Skeletal muscle tissue (tissue), 4 donors: ENCODE results near the gene PRKRIP1. TPM values are rescaled to one million over a fixed set of nuclear protein-coding genes. Genes with fewer than 3 reads are reported as not detected.

ENCODE experiments used
- H3K27ac ChIP-seq: one replicate; pipeline ENCODE4 v1.7.0; 2013; ENCODE audit warnings: mild to moderate bottlenecking, low read depth, low read length, inconsistent platforms
- H3K27me3 ChIP-seq, 3 donors: one replicate each; pipeline ENCODE4 v1.7.0; 2013; ENCODE audit warnings: low read length in 3 of 3; ENCODE audit not compliant: control insufficient read depth in 3 of 3, insufficient read depth in 3 of 3
- H3K36me3 ChIP-seq, 3 donors: one replicate each; pipeline ENCODE4 v1.7.0; 2013; ENCODE audit warnings: low read length in 3 of 3; ENCODE audit not compliant: control insufficient read depth in 3 of 3, insufficient read depth in 3 of 3
- H3K4me1 ChIP-seq, 3 donors: one replicate each; pipeline ENCODE4 v1.7.0; 2013; ENCODE audit warnings: low read length in 3 of 3, mild to moderate bottlenecking in 3 of 3; ENCODE audit not compliant: control insufficient read depth in 3 of 3, insufficient read depth in 3 of 3
- H3K4me3 ChIP-seq, 3 donors: one replicate each; pipeline ENCODE4 v1.7.0; 2013; ENCODE audit warnings: low read length in 3 of 3
- H3K9ac ChIP-seq, 3 donors: one replicate each; pipeline ENCODE4 v1.7.0; 2013; ENCODE audit warnings: low read length in 3 of 3, mild to moderate bottlenecking in 3 of 3, moderate library complexity in 2 of 3, low read depth in 1 of 3
- H3K9me3 ChIP-seq, 3 donors: one replicate each; pipeline ENCODE4 v1.7.0; 2013; ENCODE audit warnings: low read length in 3 of 3; ENCODE audit not compliant: control insufficient read depth in 3 of 3
- total RNA-seq: library from RNA; depleted of rRNA; stranded (reverse); fragments of >200 nt; gene quantifications from one replicate; pipeline ENCODE4 v1.2.3, GENCODE V29; 2014
- donor health status: Osteomylitis.

Gene PRKRIP1
- total RNA-seq, 1 donor from 2014 or later = 9.4 TPM

- Histone ChIP-seq H3K4me1 (peaks cover 3 to 15% (median 6%) of the 10 kb centered on the region in 3 donors), H3K27ac (peak overlapping the region; percentile 36), H3K9ac (peak overlapping the region in 1 of 3 donors; percentile 8), H3K9me3 (no peaks in the 10 kb centered on the region), H3K27me3 (no peaks in the 10 kb centered on the region), H3K4me3 (no peak overlapping the region), H3K36me3 (peaks cover 28 to 29% (median 28%) of the 10 kb centered on the region in 3 donors)
Observed at GRCh38 chr7:102426268-102427018, 30.3 kb downstream of the PRKRIP1 start.

- H3K36me3 ChIP-seq = peaks cover 25 to 28% (median 25%) of the 10 kb centered on the region in 3 donors
Observed at GRCh38 chr7:102427019-102427405, 30.8 kb downstream of the PRKRIP1 start.

GRCh38 chr7:102429141-102429899 is 33.2 kb downstream of the PRKRIP1 start:
- Histone ChIP-seq H3K9me3 (no peaks in the 10 kb centered on the region), H3K4me3 (no peak overlapping the region), H3K36me3 (peaks cover 23 to 28% (median 25%) of the 10 kb centered on the region in 3 donors), H3K27ac (no peak overlapping the region), H3K9ac (no peak overlapping the region), H3K27me3 (no peaks in the 10 kb centered on the region), H3K4me1 (peaks cover 10 to 31% (median 17%) of the 10 kb centered on the region in 3 donors)

More at GRCh38 chr7:102427019-102427405, 30.8 kb downstream of the PRKRIP1 start:
- Histone ChIP-seq H3K9ac (no peak overlapping the region), H3K9me3 (no peaks in the 10 kb centered on the region), H3K4me3 (no peak overlapping the region), H3K4me1 (peaks cover 3 to 20% (median 10%) of the 10 kb centered on the region in 3 donors), H3K27me3 (no peaks in the 10 kb centered on the region), H3K27ac (peak overlapping the region; percentile 36)

GRCh38 chr7:102431617-102432298 is 35.6 kb downstream of the PRKRIP1 start:
- Histone ChIP-seq H3K27me3 (no peaks in the 10 kb centered on the region), H3K4me1 (peaks cover 9 to 25% (median 18%) of the 10 kb centered on the region in 3 donors), H3K9me3 (no peaks in the 10 kb centered on the region), H3K4me3 (no peak overlapping the region), H3K36me3 (peaks cover under 1 to 11% (median 1%) of the 10 kb centered on the region in 3 donors), H3K9ac (peak overlapping the region in 1 of 3 donors; percentile 33), H3K27ac (no peak overlapping the region)

- Histone ChIP-seq H3K4me3 (peak overlapping the region; percentile 23 to 66 (median 58)), H3K9me3 (no peaks in the 10 kb centered on the region), H3K9ac (peak overlapping the region in 2 of 3 donors; percentile 32 to 40), H3K36me3 (peaks cover 0 to 3% (median 0%) of the 10 kb centered on the region in 3 donors), H3K27ac (no peak overlapping the region), H3K4me1 (peaks cover 9 to 23% (median 18%) of the 10 kb centered on the region in 3 donors), H3K27me3 (no peaks in the 10 kb centered on the region)
Observed at GRCh38 chr7:102432442-102433218, 36.5 kb downstream of the PRKRIP1 start.

- Histone ChIP-seq H3K27me3 (no peaks in the 10 kb centered on the region), H3K4me3 (peak within 1 kb of the TSS; percentile 66 to 69 (median 66)), H3K9ac (peak within 1 kb of the TSS in 2 of 3 donors; percentile 40 to 66), H3K27ac (no peak within 1 kb of the TSS), H3K4me1 (peaks cover 9 to 23% (median 18%) of the 10 kb centered on the region in 3 donors), H3K9me3 (no peaks in the 10 kb centered on the region), H3K36me3 (no peaks in the 10 kb centered on the region)
Observed at GRCh38 chr7:102433219-102434038, 37.3 kb downstream of the PRKRIP1 start, which contains the start of gene ORAI2. TSS of gene ORAI2 (plus strand) at chr7:102433575. CDS start at chr7:102438957, 5,382 bp downstream.

GRCh38 chr7:102434039-102434486 is 37.9 kb downstream of the PRKRIP1 start:
- Histone ChIP-seq H3K27ac (no peak overlapping the region), H3K9ac (peak overlapping the region in 2 of 3 donors; percentile 40 to 66), H3K9me3 (no peaks in the 10 kb centered on the region), H3K36me3 (no peaks in the 10 kb centered on the region), H3K4me3 (peak overlapping the region; percentile 66 to 69 (median 66)), H3K4me1 (peaks cover 9 to 23% (median 18%) of the 10 kb centered on the region in 3 donors), H3K27me3 (no peaks in the 10 kb centered on the region)

- Histone ChIP-seq H3K9me3 (no peaks in the 10 kb centered on the region), H3K36me3 (no peaks in the 10 kb centered on the region), H3K27me3 (no peaks in the 10 kb centered on the region), H3K4me1 (peaks cover 17 to 32% (median 29%) of the 10 kb centered on the region in 3 donors), H3K4me3 (no peak overlapping the region), H3K9ac (no peak overlapping the region), H3K27ac (no peak overlapping the region)
Observed at GRCh38 chr7:102436118-102436517, 40.0 kb downstream of the PRKRIP1 start.
